OCI-LY3 (cell line): Measurements from ENCODE around the gene AKAP12.

Experiments used
- EZH2phosphoT487 ChIP-seq: fragments of 200-600 bp; shearing (Covaris generic); IDR thresholded peaks from 2 replicates; pipeline ENCODE4 v1.6.1; 2018; ENCODE audit warnings: antibody characterized with exemption, mixed run types, low read depth
- TF ChIP-seq, protein P1 (sequence below): fragments of 200-600, 300-600 bp; sonication (generic); IDR thresholded peaks from 2 replicates; pipeline ENCODE4 v1.5.1; 2014; ENCODE audit warnings: antibody characterized with exemption, low read length, low read depth

DNA sequence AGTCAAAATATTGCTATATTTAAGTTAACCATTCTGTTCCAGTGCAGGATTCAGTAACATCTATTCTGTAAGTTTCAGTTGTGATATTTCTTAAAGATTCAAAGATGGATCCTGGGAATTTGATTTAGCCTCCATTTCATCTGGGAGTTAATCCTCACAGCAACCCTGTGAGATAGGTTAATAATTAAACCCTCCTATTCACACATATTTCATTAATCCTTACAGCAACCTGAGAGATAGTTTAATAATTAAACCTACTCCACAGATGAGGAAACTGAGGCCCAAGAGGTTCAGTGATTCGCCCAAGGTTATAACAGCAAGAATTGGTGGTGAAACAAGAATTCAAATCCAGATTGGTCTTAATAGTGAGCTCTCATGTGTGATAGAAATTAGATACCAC, 162.5 kb downstream of the AKAP12 start:
- TF ChIP-seq, protein P1, sequence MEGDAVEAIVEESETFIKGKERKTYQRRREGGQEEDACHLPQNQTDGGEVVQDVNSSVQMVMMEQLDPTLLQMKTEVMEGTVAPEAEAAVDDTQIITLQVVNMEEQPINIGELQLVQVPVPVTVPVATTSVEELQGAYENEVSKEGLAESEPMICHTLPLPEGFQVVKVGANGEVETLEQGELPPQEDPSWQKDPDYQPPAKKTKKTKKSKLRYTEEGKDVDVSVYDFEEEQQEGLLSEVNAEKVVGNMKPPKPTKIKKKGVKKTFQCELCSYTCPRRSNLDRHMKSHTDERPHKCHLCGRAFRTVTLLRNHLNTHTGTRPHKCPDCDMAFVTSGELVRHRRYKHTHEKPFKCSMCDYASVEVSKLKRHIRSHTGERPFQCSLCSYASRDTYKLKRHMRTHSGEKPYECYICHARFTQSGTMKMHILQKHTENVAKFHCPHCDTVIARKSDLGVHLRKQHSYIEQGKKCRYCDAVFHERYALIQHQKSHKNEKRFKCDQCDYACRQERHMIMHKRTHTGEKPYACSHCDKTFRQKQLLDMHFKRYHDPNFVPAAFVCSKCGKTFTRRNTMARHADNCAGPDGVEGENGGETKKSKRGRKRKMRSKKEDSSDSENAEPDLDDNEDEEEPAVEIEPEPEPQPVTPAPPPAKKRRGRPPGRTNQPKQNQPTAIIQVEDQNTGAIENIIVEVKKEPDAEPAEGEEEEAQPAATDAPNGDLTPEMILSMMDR, result no peak
- TF ChIP-seq EZH2phosphoT487, result no peak
